GM04504 (cell line): Measurements from ENCODE around the gene AKAP17A.

Experiments
- DNase-seq: peaks from one replicate; pipeline ENCODE4 v3.0.0-alpha.2; 2012; ENCODE audit warnings: low read depth

Gene AKAP17A

DNA sequence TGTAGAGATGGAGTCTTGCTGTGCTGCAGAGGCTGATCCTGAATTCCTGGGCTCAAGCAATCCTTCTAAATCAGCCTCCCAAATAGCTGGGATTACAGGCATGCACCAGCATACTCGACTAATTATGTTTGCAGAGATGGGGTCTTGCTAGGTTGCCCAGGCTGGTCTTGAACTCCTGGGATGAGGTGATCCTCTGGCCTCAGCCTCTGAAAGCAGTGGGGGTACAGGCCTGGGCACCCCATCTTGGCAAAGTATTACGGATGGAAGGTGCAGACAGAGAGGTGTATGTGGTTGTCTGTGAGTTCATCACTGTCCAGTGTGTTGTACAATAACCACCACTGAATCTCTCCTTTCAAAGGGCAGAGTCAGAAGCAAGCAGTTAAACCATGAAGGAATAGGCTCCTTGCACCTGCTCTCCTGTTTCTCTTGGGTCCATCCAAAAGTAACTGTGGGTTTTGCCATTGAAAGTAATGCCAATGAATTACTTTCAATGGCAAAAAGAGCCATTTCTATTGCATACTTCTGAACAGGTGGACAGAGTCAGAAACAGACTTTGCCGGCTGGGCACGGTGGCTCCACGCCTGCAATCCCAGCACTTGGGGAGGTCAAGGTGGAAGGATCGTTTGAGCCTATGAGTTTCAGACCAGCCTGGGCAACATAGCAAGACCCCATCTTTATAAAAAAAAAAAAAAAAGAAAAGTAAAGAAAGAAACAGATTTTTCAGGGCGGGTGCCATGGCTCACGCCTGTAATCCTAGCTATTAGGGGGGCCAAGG is 7.0 kb upstream of the AKAP17A start:
- no peak for DNase-seq

DNA sequence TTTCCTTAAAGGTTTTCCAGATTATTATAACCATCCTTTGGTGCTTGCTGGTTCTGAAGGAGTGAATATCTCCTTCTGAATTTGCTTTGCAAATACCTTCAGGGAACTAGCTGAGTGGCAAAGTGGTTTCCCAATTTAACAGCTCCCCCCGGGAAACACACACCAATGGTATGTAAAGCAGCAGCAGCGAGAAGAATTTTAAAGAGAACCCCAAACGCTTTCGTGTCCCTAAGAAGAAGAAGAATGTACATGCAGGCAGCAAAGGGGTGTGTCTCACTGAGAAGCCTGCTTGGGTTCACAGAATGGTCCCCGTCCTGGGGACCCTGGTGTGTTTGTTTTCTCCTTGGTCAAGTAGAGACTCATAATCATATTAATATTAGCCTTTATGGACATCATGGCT is 4.2 kb upstream of the AKAP17A start:
- no peak for DNase-seq

DNA sequence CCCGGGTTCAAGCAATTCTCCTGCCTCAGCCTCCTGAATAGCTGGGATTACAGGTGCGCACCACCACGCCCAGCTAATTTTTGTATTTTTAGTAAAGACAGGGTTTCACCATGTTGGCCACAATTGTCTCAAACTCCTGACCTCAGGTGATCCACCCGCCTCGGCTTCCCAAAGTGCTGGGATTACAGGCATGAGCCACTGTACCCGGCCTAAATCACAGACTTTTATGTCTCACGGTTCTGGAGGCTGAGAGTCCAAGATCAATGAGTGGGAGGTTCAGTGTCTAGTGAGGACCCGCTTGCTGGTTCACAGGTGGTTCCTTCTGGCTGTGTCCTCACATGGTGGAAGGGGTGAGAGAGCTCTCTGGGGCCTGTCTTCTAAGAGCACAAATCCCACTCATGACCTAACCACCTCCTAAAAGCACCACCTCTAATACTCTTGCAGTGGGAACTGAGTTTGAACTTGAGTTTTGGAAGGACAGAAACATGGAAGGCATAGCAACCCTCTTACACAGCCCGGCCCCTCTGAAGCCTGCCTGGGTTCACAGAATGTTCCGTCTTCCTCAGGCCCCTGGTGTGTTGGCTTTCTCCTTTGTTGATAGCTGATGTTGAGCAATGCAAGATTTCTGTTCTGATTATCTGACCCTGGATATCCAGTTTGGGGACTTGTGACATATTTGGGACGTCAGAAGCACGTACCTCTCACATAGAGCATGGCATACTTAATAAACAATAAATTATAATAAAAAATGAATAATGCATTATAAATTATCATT is 1.9 kb upstream of the AKAP17A start:
- no peak for DNase-seq

GRCh38 chrX:1591863-1592469 is 562 bp downstream of the AKAP17A start:
- DNase-seq: no peak

DNA sequence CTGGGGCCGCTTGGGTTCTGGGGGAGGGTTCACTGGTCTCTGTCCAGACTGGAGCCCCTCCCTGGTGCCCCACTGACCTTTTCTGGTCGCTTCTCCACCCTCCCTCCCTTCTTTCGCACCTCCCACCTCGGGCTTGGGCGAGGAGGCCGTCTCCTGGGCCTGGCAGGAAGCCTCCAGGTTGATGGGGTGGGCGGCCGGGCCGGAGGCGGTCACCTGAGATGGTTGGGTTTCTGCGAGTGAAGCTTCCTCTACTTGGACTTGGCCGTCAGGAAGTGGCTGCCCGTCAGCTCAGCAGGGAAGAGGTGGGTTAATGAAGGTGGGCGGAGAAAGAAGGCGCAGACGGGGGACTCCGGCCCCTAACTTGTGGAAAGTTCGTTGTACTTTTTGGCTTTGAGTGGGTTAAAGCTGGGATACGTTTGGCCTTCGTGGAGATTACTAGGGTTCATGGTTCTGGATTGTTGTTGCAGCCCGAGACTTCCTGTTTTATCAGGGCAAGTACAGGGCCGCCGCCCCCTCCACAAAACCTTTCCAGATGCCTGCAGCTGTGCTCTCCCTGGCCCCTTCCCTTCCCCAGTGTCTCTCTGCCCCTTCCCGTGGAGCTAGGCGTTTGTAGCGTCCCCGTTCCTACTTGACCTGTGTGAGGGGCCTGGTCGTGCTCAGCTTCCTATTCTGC is 1.2 kb downstream of the AKAP17A start:
- no peak for DNase-seq

- DNase-seq: no peak
These were observed 2.2 kb downstream of the AKAP17A start for GRCh38 chrX:1593286-1594271.

DNA sequence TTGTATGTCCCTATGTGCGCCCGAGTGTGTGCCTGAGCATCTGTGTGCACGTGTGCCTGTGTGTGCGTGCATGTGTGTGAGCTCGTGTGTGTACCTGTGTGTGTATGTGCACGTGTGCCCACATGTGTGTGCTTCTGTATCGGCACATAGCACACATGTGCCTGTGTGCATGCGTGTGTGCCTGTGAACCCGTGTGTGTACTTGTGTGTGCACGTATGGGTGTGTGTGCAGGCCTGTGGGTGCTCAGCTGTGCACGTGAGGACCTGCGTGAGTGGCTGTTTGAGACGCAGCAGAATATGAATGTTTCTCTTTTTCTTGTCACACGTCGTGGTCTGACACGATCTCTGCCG is 4.3 kb downstream of the AKAP17A start:
- no peak for DNase-seq

DNA sequence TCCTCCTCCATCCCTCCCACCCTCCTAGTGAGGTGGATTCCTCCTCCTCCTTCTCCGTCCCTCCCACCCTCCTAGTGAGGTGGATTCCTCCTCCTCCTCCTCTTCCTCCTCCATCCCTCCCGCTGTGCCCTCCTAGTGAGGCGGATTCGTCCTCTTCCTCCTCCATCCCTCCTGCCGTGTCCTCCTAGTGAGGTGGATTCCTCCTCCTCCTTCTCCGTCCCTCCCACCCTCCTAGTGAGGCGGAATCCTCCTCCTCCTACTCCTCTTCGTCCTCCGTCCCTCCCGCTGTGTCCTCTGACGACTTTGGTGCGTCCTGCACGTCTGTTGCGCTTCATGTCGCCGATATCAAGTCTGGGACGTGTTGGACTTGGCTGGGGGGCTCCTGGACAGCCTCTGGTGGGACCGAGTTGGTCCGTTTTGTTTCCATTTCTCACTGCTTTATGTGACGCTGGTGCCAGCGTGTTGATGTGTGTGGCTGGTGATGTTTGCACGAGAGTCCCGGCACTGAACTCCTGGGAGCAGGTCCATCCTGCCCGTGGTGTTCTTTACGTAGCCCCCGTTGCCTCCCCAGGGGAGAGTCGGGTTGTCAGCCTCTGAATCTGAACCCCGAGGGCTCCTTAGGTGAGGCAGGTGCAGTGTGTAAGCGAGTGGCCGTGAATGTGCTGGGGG is 5.4 kb downstream of the AKAP17A start:
- no peak for DNase-seq

GRCh38 chrX:1597345-1598020 is 6.1 kb downstream of the AKAP17A start:
- DNase-seq: no peak

GRCh38 chrX:1598021-1598875 is 6.8 kb downstream of the AKAP17A start:
- no peak for DNase-seq

GRCh38 chrX:1598876-1599790 is 7.7 kb downstream of the AKAP17A start:
- DNase-seq: no peak

GRCh38 chrX:1599791-1600405 is 8.5 kb downstream of the AKAP17A start:
- no peak for DNase-seq

- DNase-seq: no peak
These were observed 9.1 kb downstream of the AKAP17A start for GRCh38 chrX:1600406-1601050.

DNA sequence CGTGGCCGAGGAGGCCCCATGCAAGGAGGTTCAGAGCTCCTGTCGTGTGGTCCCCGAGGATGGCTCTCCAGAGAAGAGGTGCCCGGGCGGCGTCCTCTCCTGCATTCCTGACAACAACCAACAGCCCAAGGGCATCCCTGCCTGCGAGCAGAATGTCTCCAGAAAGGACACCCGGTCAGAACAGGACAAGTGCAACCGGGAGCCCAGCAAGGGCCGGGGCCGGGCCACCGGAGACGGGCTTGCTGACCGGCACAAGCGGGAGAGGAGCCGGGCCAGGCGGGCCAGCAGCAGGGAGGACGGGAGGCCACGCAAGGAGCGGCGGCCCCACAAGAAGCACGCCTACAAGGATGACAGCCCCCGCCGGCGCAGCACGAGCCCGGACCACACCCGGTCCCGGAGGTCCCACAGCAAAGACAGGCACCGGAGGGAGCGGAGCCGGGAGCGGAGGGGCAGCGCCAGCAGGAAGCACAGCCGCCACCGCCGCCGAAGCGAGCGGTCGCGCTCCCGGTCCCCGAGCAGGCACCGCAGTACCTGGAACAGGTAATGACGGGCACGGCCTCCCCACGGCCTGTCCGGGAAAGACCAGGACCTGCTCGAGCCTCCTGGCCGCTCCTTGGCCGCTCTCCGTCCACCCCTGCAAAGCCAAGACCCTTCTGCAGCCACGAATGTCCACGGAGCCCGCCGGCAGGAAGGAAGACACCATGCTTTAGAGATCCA is 9.8 kb downstream of the AKAP17A start:
- DNase-seq: no peak

GRCh38 chrX:1601768-1602085 is 10.3 kb downstream of the AKAP17A start:
- no peak for DNase-seq

- no peak for DNase-seq
These were observed 10.9 kb downstream of the AKAP17A start for GRCh38 chrX:1602299-1602698.

- DNase-seq: no peak
These were observed 15.1 kb downstream of the AKAP17A start for GRCh38 chrX:1606496-1606895.
